Posterior cingulate gyrus (tissue), 11 donors: Measurements from ENCODE around the gene SYNJ2.

Experiments
- DNase-seq, 10 donors: peaks; one replicate each; pipeline versions ENCODE4 v3.0.0 to v3.0.0-alpha.2; 2020 to 2021; ENCODE audit warnings: mixed read lengths in 3 of 10
- intact Hi-C: fragments of 100-400 bp; cut with DNase I; formaldehyde crosslinking; loops from one replicate; pipeline ENCODE4 v1.15.1; 2023

Gene SYNJ2

GRCh38 chr6:158033751-158034702 is 52.4 kb downstream of the SYNJ2 start:
- DNase-seq, result peak in 4 of 10 donors; percentile 23 to 83 (median 65)

GRCh38 chr6:158036261-158036660 is 54.6 kb downstream of the SYNJ2 start:
- DNase-seq, result no peak
- intact Hi-C loops, result loop anchor here (5.0 kb wide), 1 partner anchor 36 kb away; no protein-coding TSS in a partner anchor

More at GRCh38 chr6:158033751-158034702, 52.4 kb downstream of the SYNJ2 start:
- intact Hi-C loops, result no loop called here

GRCh38 chr6:158037021-158037420 is 55.4 kb downstream of the SYNJ2 start:
- DNase-seq, result peak in 2 of 10 donors; percentile 13 to 46
- intact Hi-C loops, result loop anchor here (5.0 kb wide), 1 partner anchor 35 kb away; no protein-coding TSS in a partner anchor

GRCh38 chr6:158037771-158038170 is 56.1 kb downstream of the SYNJ2 start:
- intact Hi-C loops, result loop anchor here (5.0 kb wide), 1 partner anchor 35 kb away; no protein-coding TSS in a partner anchor
- DNase-seq, result peak in 3 of 10 donors; percentile 23 to 81 (median 69)

- intact Hi-C loops, result loop anchor here (5.0 kb wide), 1 partner anchor 34 kb away; no protein-coding TSS in a partner anchor
- peak in 2 of 10 donors; percentile 65 to 76 for DNase-seq
Measured at GRCh38 chr6:158038291-158039177, 56.9 kb downstream of the SYNJ2 start.

GRCh38 chr6:158039178-158039557 is 57.5 kb downstream of the SYNJ2 start:
- peak in 3 of 10 donors; percentile 15 to 76 (median 57) for DNase-seq
- intact Hi-C loops, result loop anchor here (5.0 kb wide), 1 partner anchor 33 kb away; no protein-coding TSS in a partner anchor

- DNase-seq, result peak in 4 of 10 donors; percentile 58 to 91 (median 74)
- intact Hi-C loops, result loop anchor here (5.0 kb wide), 1 partner anchor 33 kb away; no protein-coding TSS in a partner anchor
Measured at GRCh38 chr6:158039571-158040050, 57.9 kb downstream of the SYNJ2 start.

- DNase-seq, result peak in 3 of 10 donors; percentile 15 to 82 (median 67)
- intact Hi-C loops, result no loop called here
Measured at GRCh38 chr6:158040051-158040803, 58.6 kb downstream of the SYNJ2 start.

- intact Hi-C loops, result no loop called here
- DNase-seq, result peak in 3 of 10 donors; percentile 16 to 77 (median 66)
Measured at GRCh38 chr6:158040804-158041347, 59.2 kb downstream of the SYNJ2 start.

GRCh38 chr6:158041370-158041769 is 59.7 kb downstream of the SYNJ2 start:
- peak in 3 of 10 donors; percentile 25 to 67 (median 30) for DNase-seq
- intact Hi-C loops, result no loop called here

GRCh38 chr6:158041788-158042187 is 60.1 kb downstream of the SYNJ2 start:
- intact Hi-C loops, result no loop called here
- DNase-seq, result peak in 2 of 10 donors; percentile 42 to 44

- DNase-seq, result peak in 4 of 10 donors; percentile 18 to 90 (median 86)
- intact Hi-C loops, result no loop called here
Measured at GRCh38 chr6:158042245-158042798, 60.7 kb downstream of the SYNJ2 start.

- intact Hi-C loops, result no loop called here
Measured at GRCh38 chr6:158043008-158043407, 61.3 kb downstream of the SYNJ2 start.

GRCh38 chr6:158043586-158044524 is 62.2 kb downstream of the SYNJ2 start:
- intact Hi-C loops, result no loop called here
- DNase-seq, result peak in 3 of 10 donors; percentile 15 to 90 (median 82)

More at GRCh38 chr6:158043008-158043407, 61.3 kb downstream of the SYNJ2 start:
- peak in 2 of 10 donors; percentile 51 to 65 for DNase-seq

GRCh38 chr6:158044525-158044888 is 62.8 kb downstream of the SYNJ2 start:
- DNase-seq, result no peak
- intact Hi-C loops, result no loop called here

GRCh38 chr6:158046201-158047126 is 64.8 kb downstream of the SYNJ2 start:
- intact Hi-C loops, result no loop called here
- peak in 3 of 10 donors; percentile 12 to 54 (median 48) for DNase-seq
